GM19099 (cell line): ENCODE data around the gene PTPRF.

Experiments used
- POLR2A ChIP-seq: IDR thresholded peaks from 3 replicates; pipeline ENCODE4 v1.6.1; 2011; ENCODE audit warnings: low read depth; ENCODE audit not compliant: insufficient read length; ENCODE audit errors: extremely low read depth

PTPRF gene

GRCh38 chr1:43540653-43541071, 10.0 kb downstream of the PTPRF start:
- TF ChIP-seq POLR2A, result no peak

DNA sequence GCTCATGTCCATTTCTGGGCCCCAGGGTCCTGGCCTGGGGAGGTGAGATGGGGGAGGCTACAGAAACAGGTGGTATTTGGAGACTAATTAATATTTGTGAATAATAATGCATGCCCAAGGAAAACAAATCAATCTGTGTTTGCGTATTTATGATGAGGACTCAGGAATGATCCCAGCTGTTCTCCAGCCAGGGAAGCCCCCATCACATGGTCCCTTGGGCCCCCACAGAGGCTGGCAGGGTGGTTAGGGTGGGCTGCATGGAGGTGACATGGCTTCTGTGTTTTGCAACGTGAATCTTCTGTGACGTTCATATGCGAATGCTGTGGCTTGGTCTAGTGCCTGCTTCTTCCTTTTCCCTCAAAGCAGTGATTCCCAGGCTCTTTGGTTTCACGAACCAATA, 10.5 kb downstream of the PTPRF start:
- TF ChIP-seq POLR2A, result no peak

DNA sequence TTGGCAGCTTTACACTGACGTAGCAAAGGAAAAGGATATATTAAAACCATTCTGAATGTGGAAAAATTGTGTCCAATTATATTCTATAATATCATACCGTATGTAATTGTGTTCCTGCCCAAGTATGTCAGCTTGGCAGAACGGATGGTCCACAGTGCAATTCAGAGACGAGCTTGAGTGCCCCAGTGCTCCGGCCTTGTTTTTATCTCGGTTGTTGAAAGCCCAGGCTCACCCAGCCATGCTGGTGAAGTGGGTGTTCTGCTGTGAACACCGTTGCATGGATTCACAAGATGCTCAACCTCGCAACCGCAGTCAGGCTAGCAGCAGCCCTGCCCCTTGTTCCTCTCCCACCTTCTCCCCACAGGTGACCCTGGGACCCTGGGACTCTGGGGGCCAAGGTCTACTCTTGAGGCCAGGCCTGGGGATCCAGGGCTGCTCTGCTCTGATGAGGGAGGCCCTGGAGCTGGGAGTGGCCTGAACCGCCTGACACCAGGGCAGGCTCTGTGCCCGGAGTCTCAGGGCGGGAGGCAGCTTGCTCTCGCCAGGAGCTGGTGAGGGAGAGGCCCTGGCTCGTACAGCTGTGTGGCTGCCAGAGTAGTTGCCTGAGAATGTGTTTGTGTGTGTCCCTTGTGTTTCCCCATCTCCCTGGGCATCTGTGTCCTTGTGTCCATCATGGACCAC, 11.2 kb downstream of the PTPRF start:
- no peak for TF ChIP-seq POLR2A

DNA sequence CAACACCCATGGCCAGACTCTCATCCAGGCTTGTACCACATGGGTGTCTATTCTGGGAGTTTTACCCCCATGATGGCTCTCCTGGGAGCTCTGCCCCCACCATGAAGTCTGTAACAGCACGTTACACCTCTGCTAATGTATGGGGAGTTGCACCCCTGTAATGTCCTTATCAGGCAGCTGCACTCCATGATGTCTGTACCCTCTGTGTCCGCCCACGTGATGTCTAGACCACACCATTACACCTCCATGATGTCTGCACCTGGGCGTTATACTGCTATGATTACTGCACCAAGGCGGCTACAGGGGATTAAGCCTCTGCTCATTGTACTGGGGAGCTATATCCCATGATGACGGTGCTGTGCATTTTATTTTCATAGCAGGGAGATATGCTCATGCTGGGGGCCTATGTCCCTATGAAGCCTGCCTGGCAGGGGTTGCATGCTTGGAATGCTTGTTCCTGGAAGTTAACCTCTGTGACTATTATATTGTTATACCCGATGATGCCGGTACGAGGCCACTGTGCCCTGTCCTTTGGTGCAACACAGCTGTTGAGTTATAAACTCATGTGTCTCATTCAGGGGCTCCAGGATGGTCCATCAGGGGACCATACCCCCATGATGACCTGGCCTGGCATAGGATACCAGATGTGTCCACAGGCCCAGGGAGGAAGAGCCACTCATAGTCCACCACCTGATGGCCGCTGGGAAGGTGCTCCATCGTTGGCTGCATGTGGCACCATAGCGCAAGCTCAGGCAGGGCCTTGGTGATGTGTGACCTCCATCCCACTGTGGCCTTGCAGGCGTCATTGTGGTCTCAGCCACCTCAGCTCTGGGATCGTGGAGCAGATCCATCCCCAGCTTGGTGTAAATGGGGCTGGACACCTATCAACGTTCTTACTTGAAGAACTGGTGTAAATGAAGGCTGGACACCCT, 12.1 kb downstream of the PTPRF start:
- TF ChIP-seq POLR2A, result no peak

DNA sequence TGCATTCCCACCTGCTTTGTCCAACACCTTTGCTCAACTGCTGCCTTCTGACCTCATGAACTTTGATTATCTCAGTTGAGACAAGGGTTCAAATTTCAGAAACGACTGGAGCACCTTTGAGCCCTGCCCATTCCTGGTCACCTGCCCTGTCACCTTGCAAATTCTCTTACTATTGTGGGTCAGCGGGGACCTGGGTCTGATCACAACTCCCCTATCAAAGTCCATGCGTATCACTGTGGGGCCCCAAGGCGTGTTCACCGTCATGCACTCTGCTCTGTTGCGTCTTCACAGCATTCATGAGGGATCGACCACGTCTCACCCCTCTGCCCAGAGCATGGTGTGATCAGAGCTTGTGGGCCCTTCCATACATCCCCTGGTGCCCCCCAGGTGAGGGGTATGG, 12.9 kb downstream of the PTPRF start:
- TF ChIP-seq POLR2A, result no peak

DNA sequence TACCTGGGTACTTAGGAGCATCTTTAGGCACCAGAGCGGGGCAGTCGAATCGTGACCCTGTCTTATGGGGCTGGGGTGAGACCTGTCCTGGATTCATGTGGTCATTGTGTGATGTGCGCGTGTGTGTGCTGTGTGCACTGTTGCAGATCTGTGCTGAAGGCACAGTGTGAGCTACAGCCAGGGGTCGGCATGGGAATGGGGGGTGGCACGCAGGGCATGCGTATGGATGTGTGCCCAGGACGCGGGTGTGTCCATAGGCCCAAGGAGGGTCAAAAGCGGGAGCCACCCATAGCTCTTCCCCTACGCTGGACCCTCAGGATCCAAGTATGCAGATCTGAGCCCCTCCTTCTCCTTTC, 14.6 kb downstream of the PTPRF start:
- no peak for TF ChIP-seq POLR2A

DNA sequence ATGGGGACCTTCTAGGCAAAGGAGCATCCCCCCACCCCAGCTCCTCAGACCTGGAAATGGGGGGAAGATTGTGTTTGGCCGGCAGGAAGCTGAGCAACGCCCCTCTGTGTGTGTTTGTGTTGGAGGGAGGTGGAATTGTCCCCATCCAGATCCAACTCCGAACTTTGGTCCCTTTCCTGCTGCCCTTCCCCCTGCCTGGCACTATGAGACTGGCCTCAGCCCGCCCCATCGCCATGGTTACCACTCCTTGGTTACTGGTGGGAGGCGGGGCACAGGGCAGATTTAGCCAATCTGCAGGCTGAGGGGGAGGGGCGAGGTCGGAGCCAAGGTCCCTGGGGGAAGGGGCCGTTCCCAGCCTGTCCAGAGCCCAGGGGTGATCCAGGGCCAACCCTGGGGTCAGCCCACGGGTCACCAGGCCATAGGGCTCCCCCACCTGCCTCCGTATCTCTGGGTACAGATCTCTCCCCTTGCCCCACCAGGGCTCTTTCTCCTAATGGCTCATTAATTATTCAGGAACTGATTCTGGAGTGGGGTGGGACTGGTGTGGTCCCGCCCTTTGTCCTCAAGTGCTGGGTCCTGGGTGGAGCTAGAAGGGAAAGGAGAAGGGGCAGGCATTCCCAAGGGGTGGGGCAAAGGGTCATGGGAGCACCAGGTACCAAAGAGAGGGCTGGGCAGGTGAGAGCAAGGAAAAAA, 15.2 kb downstream of the PTPRF start:
- TF ChIP-seq POLR2A, result no peak

DNA sequence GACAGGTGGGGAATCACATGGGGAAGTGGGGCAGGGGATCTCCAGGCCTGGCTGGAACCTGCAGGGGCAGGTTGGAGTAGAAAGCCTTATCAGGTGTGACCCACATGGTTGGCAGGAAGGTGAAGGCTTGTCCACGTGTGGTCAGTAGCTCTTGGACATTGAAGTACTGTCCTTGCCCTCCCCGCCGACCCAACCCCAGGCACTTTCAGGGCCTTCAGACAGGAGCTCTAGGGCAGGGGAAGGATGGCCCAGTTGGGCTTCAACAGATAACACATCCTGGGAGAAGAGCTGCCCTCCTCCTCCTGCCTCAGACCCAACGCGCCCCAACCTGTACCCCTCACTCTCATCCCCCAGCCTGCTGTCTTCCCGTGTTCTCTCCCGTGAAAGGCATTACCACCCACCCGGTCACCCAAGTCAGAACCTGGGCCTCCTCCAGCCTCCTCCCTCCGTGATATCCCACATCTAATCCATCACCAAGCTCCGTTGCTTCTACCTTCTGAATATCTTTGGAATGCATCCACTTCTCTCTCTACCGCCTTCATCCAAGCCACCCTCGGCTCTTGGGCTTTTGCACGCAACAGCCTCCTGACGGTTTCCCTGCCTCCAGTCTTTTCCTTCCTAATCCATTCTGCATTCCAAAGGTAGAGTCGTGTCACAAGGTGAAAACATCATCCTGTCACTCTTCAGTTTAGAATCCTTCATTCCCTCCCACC, 15.9 kb downstream of the PTPRF start:
- no peak for TF ChIP-seq POLR2A

DNA sequence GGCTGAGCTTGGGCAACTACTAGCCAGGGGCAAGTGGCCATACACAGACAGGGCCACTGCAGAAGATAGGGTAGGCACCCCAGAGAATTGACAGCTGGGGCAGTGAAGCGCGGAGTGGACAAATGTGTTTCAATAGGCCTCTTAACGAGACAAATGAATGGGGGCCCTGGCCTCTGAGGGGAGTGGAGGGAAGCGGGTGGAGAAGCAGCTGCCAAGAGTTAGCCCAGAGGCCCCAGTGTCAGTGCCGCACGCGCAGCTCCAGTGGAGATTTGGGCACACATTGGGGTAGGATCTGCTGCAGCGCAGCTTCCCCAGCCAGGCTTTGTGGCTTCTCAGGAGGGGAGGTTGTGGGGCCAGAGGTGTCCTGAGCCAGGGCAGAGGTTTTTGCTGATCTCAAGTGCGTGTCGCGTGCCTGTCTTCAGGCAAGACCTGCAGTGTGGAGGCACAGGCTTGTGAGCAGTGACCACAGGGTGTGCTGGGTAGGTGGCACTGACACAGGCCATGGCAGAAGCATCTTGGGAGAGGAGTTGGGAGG, 16.9 kb downstream of the PTPRF start:
- TF ChIP-seq POLR2A, result no peak

GRCh38 chr1:43548285-43549271, 17.9 kb downstream of the PTPRF start:
- TF ChIP-seq POLR2A, result no peak

GRCh38 chr1:43549921-43550597, 19.4 kb downstream of the PTPRF start:
- no peak for TF ChIP-seq POLR2A

- no peak for TF ChIP-seq POLR2A
Measured at GRCh38 chr1:43550598-43551246, 20.0 kb downstream of the PTPRF start.
